ENCODE results near the gene CCNL2. TPM values are rescaled to one million over a fixed set of nuclear protein-coding genes. Genes with fewer than 3 reads are reported as not detected.

Gene CCNL2
- total RNA-seq, 2 donors from 2014 or later, result 187 to 244 TPM

GRCh38 chr1:1434824-1435105 lies 35.6 kb upstream of the CCNL2 start:
- whole genome bisulfite sequencing, 2 experiments (ENCODE audit: insufficient coverage in 1 of 2, insufficient read length in 1 of 2), result 92 to 94% methylated on average over 2 to 4 of the region's 4 CpGs
- H3K4me3 ChIP-seq (ENCODE audit: low read length), result peak overlapping the region; percentile 69
- peaks cover 17% of the 10 kb centered on the region for H3K4me1 ChIP-seq (ENCODE audit: control insufficient read depth, insufficient read depth, low read length)
- Mint-ChIP-seq H3K4me3 (peak overlapping the region; percentile 51), H3K27me3 (ENCODE audit: insufficient read depth) (peaks cover 4% of the 10 kb centered on the region), H3K36me3 (ENCODE audit: low read depth) (no peaks in the 10 kb centered on the region), H3K9me3 (no peaks in the 10 kb centered on the region), H3K4me1 (peaks cover 10% of the 10 kb centered on the region), H3K27ac (no peak overlapping the region)
- H3K36me3 ChIP-seq (ENCODE audit: control insufficient read depth, insufficient read depth, low read length), result no peaks in the 10 kb centered on the region
- no peak overlapping the region for H3K9ac ChIP-seq (ENCODE audit: extremely low read depth, low read length, poor library complexity, severe bottlenecking)
- no peak for DNase-seq
- TF ChIP-seq CTCF (conservative IDR thresholded peaks at IDR 0.05), result no peak
- H3K9me3 ChIP-seq (ENCODE audit: control insufficient read depth, low read length), result no peaks in the 10 kb centered on the region
- H3K27ac ChIP-seq (ENCODE audit: low read depth, low read length), result no peak overlapping the region
- H3K27me3 ChIP-seq (ENCODE audit: control insufficient read depth, insufficient read depth, low read length, poor library complexity, severe bottlenecking), result peaks cover 16% of the 10 kb centered on the region

GRCh38 chr1:1434131-1434823 lies 35.1 kb upstream of the CCNL2 start:
- Mint-ChIP-seq H3K27ac (no peak overlapping the region), H3K36me3 (ENCODE audit: low read depth) (no peaks in the 10 kb centered on the region), H3K4me3 (no peak overlapping the region), H3K27me3 (ENCODE audit: insufficient read depth) (peaks cover 4% of the 10 kb centered on the region), H3K9me3 (no peaks in the 10 kb centered on the region), H3K4me1 (peaks cover 12% of the 10 kb centered on the region)
- Histone ChIP-seq H3K27ac (ENCODE audit: low read depth, low read length) (no peak overlapping the region), H3K9ac (ENCODE audit: extremely low read depth, low read length, poor library complexity, severe bottlenecking) (no peak overlapping the region), H3K4me3 (ENCODE audit: low read length) (no peak overlapping the region), H3K27me3 (ENCODE audit: control insufficient read depth, insufficient read depth, low read length, poor library complexity, severe bottlenecking) (peaks cover 16% of the 10 kb centered on the region), H3K9me3 (ENCODE audit: control insufficient read depth, low read length) (no peaks in the 10 kb centered on the region), H3K36me3 (ENCODE audit: control insufficient read depth, insufficient read depth, low read length) (no peaks in the 10 kb centered on the region), H3K4me1 (ENCODE audit: control insufficient read depth, insufficient read depth, low read length) (peaks cover 17% of the 10 kb centered on the region)
- 57% methylated on average over 16 to 32 of the region's 32 CpGs for WGBS, 2 experiments (ENCODE audit: insufficient coverage in 1 of 2, insufficient read length in 1 of 2)
- DNase-seq, result peak; percentile 91
- no peak for TF ChIP-seq CTCF (conservative IDR thresholded peaks at IDR 0.05)

- no peak overlapping the region for H3K4me3 ChIP-seq (ENCODE audit: low read length)
- H3K9ac ChIP-seq (ENCODE audit: extremely low read depth, low read length, poor library complexity, severe bottlenecking), result no peak overlapping the region
- H3K27ac Mint-ChIP-seq, result no peak overlapping the region
- no peaks in the 10 kb centered on the region for H3K9me3 ChIP-seq (ENCODE audit: control insufficient read depth, low read length)
- no peaks in the 10 kb centered on the region for H3K36me3 ChIP-seq (ENCODE audit: control insufficient read depth, insufficient read depth, low read length)
- H3K36me3 Mint-ChIP-seq (ENCODE audit: low read depth), result no peaks in the 10 kb centered on the region
- no peak overlapping the region for H3K4me3 Mint-ChIP-seq
- peaks cover 16% of the 10 kb centered on the region for H3K27me3 ChIP-seq (ENCODE audit: control insufficient read depth, insufficient read depth, low read length, poor library complexity, severe bottlenecking)
- H3K9me3 Mint-ChIP-seq, result no peaks in the 10 kb centered on the region
- peaks cover 17% of the 10 kb centered on the region for H3K4me1 ChIP-seq (ENCODE audit: control insufficient read depth, insufficient read depth, low read length)
- peak; percentile 80 for DNase-seq
- peaks cover 4% of the 10 kb centered on the region for H3K27me3 Mint-ChIP-seq (ENCODE audit: insufficient read depth)
- H3K27ac ChIP-seq (ENCODE audit: low read depth, low read length), result peak overlapping the region; percentile 79
- no peak for TF ChIP-seq CTCF (conservative IDR thresholded peaks at IDR 0.05)
- H3K4me1 Mint-ChIP-seq, result peaks cover 12% of the 10 kb centered on the region
- WGBS, 2 experiments (ENCODE audit: insufficient coverage in 1 of 2, insufficient read length in 1 of 2), result 53 to 64% methylated on average over 11 to 12 of the region's 12 CpGs
Measured at GRCh38 chr1:1433804-1434130, 34.6 kb upstream of the CCNL2 start.
